H9 (cell line): ENCODE data around the gene ASS1. TPM values are rescaled to one million over a fixed set of nuclear protein-coding genes. Genes with fewer than 3 reads are reported as not detected.
A peak's percentile ranks its signal among the peaks of the same experiment; 100 is the strongest.

ENCODE experiments used
- DNase-seq: peaks from one replicate; pipeline ENCODE4 v3.0.0-alpha.2; 2017
- H2AFZ ChIP-seq: one replicate; pipeline ENCODE4 v1.6.1; 2013; ENCODE audit warnings: mild to moderate bottlenecking, low read length, control low read depth, moderate library complexity
- H2AK5ac ChIP-seq: 2 replicates; pipeline ENCODE4 v1.6.1; 2013; ENCODE audit warnings: low read length, control low read depth, mixed read lengths; ENCODE audit not compliant: insufficient read length
- H2BK120ac ChIP-seq: one replicate; pipeline ENCODE4 v1.6.1; 2013; ENCODE audit warnings: low read depth, mild to moderate bottlenecking, low read length, control low read depth, inconsistent platforms; ENCODE audit not compliant: poor library complexity, severe bottlenecking
- H2BK12ac ChIP-seq: 2 replicates; pipeline ENCODE4 v1.6.1; 2013; ENCODE audit warnings: low read length, control low read depth, mixed read lengths, low read depth; ENCODE audit not compliant: insufficient read length
- H2BK15ac ChIP-seq: 2 replicates; pipeline ENCODE4 v1.6.1; 2013; ENCODE audit warnings: low read depth, low read length, control low read depth
- H2BK20ac ChIP-seq: one replicate; pipeline ENCODE4 v1.6.1; 2013; ENCODE audit warnings: low read depth, mild to moderate bottlenecking, low read length, control low read depth, inconsistent platforms; ENCODE audit not compliant: poor library complexity, severe bottlenecking
- H2BK5ac ChIP-seq: 2 replicates; pipeline ENCODE4 v1.6.1; 2013; ENCODE audit warnings: low read length, control low read depth, mixed read lengths; ENCODE audit not compliant: insufficient read length
- H3K14ac ChIP-seq: 2 replicates; pipeline ENCODE4 v1.6.1; 2013; ENCODE audit warnings: low read length, control low read depth; ENCODE audit not compliant: insufficient read depth
- H3K18ac ChIP-seq: 2 replicates; pipeline ENCODE4 v1.6.1; 2013; ENCODE audit warnings: low read depth, mild to moderate bottlenecking, mixed read lengths, low read length, control low read depth; ENCODE audit not compliant: insufficient read length
- H3K23ac ChIP-seq: 2 replicates; pipeline ENCODE4 v1.6.1; 2013; ENCODE audit warnings: low read length, control low read depth, mixed read lengths, low read depth; ENCODE audit not compliant: insufficient read length
- H3K23me2 ChIP-seq: 2 replicates; pipeline ENCODE4 v1.6.1; 2013; ENCODE audit warnings: low read depth, mild to moderate bottlenecking, mixed read lengths, low read length, control low read depth; ENCODE audit not compliant: insufficient read length, poor library complexity, severe bottlenecking
- H3K27ac ChIP-seq: 2 replicates; pipeline ENCODE4 v1.5.1; 2013; ENCODE audit warnings: low read length, control low read depth, mixed read lengths, low read depth; ENCODE audit not compliant: insufficient read length
- H3K27me3 ChIP-seq: 2 replicates; pipeline ENCODE4 v1.6.1; 2013; ENCODE audit warnings: low read length, control low read depth, inconsistent platforms; ENCODE audit not compliant: insufficient read depth
- H3K4ac ChIP-seq: 2 replicates; pipeline ENCODE4 v1.6.1; 2013; ENCODE audit warnings: low read depth, mild to moderate bottlenecking, control low read depth, inconsistent platforms, low read length, moderate library complexity
- H3K4me1 ChIP-seq: 2 replicates; pipeline ENCODE4 v1.6.1; 2013; ENCODE audit warnings: low read length, control low read depth, inconsistent platforms; ENCODE audit not compliant: insufficient read depth
- H3K4me2 ChIP-seq: 2 replicates; pipeline ENCODE4 v1.6.1; 2013; ENCODE audit warnings: low read length, control low read depth, mixed read lengths; ENCODE audit not compliant: insufficient read length, insufficient read depth
- H3K56ac ChIP-seq: 2 replicates; pipeline ENCODE4 v1.6.1; 2013; ENCODE audit warnings: low read depth, mild to moderate bottlenecking, mixed read lengths, low read length, control low read depth; ENCODE audit not compliant: insufficient read length
- H3K79me1 ChIP-seq: 2 replicates; pipeline ENCODE4 v1.6.1; 2013; ENCODE audit warnings: low read depth, mild to moderate bottlenecking, moderate library complexity, low read length, control low read depth, inconsistent platforms; ENCODE audit not compliant: insufficient read depth, poor library complexity, severe bottlenecking
- H3K79me2 ChIP-seq: 2 replicates; pipeline ENCODE4 v1.6.1; 2013; ENCODE audit warnings: low read length, control low read depth, inconsistent platforms; ENCODE audit not compliant: insufficient read depth
- H3K9ac ChIP-seq: 2 replicates; pipeline ENCODE4 v1.6.1; 2013; ENCODE audit warnings: low read length, control low read depth, mixed read lengths; ENCODE audit not compliant: insufficient read length; ENCODE audit errors: extremely low read depth
- H3K9me3 ChIP-seq: one replicate; pipeline ENCODE4 v1.6.1; 2013; ENCODE audit warnings: low read depth, low read length, inconsistent platforms; ENCODE audit not compliant: control insufficient read depth
- H3T11ph ChIP-seq: one replicate; pipeline ENCODE4 v1.6.1; 2013; ENCODE audit warnings: mild to moderate bottlenecking, low read length, control low read depth, inconsistent platforms
- H4K20me1 ChIP-seq: one replicate; pipeline ENCODE4 v1.6.1; 2013; ENCODE audit not compliant: control insufficient read depth, insufficient read length, insufficient read depth
- H4K5ac ChIP-seq: 2 replicates; pipeline ENCODE4 v1.6.1; 2013; ENCODE audit warnings: low read depth, mild to moderate bottlenecking, mixed read lengths, low read length, control low read depth; ENCODE audit not compliant: insufficient read length
- H4K8ac ChIP-seq: replicated peaks from 2 replicates; pipeline ENCODE4 v1.6.1; 2013; ENCODE audit warnings: low read length, control low read depth, mixed read lengths, low read depth; ENCODE audit not compliant: insufficient read length
- H4K91ac ChIP-seq: 2 replicates; pipeline ENCODE4 v1.6.1; 2013; ENCODE audit warnings: low read depth, mild to moderate bottlenecking, moderate library complexity, mixed read lengths, low read length, control low read depth; ENCODE audit not compliant: insufficient read length
- H3K27ac Mint-ChIP-seq, 3 experiments: 2 replicates in 2 of 3; 3 replicates in 1 of 3; pipeline ENCODE4 v1.8.0; 2020 to 2021; ENCODE audit warnings: mixed read lengths in 3 of 3, mild to moderate bottlenecking in 1 of 3, moderate library complexity in 1 of 3
- H3K27me3 Mint-ChIP-seq: 2 replicates; pipeline ENCODE4 v1.8.0; 2021; ENCODE audit warnings: low read depth, mild to moderate bottlenecking, moderate library complexity, mixed read lengths
- H3K36me3 Mint-ChIP-seq, 3 experiments: 2 replicates in 2 of 3; 3 replicates in 1 of 3; pipeline ENCODE4 v1.8.0; 2020 to 2021; ENCODE audit warnings: low read depth in 3 of 3, mixed read lengths in 3 of 3; ENCODE audit not compliant: insufficient read depth in 1 of 3
- H3K4me1 Mint-ChIP-seq, 2 experiments: 2 replicates each; pipeline ENCODE4 v1.8.0; 2020; ENCODE audit warnings: mixed read lengths in 2 of 2
- H3K4me3 Mint-ChIP-seq, 2 experiments: 2 replicates in 1 of 2; 3 replicates in 1 of 2; pipeline ENCODE4 v1.8.0; 2020 to 2021; ENCODE audit warnings: mild to moderate bottlenecking in 2 of 2, mixed read lengths in 2 of 2, moderate library complexity in 1 of 2
- H3K9me3 Mint-ChIP-seq, 2 experiments: 2 replicates in 1 of 2; 3 replicates in 1 of 2; pipeline ENCODE4 v1.8.0; 2020; ENCODE audit warnings: mild to moderate bottlenecking in 2 of 2, mixed read lengths in 2 of 2, moderate library complexity in 1 of 2
- CTCF ChIP-seq: fragments of 200-600 bp; sonication (generic); conservative IDR thresholded peaks from 3 replicates; pipeline ENCODE4 v1.8.0; 2021; ENCODE audit warnings: antibody characterized with exemption, mild to moderate bottlenecking
- WGBS: extraction: QIAGEN DNeasy Blood & Tissue Kit; methylation state at CpG from one replicate; pipeline ENCODE4 v1.1.7; 2013; ENCODE audit warnings: missing lambda C conversion rate, low lambda C conversion rate, mixed read lengths; ENCODE audit not compliant: insufficient read length; ENCODE audit errors: extremely low coverage; 5-methylcytosine and 5-hydroxymethylcytosine counted together
- total RNA-seq: library from RNA; stranded (reverse); gene quantifications from 2 replicates; pipeline ENCODE4 v1.2.1, GENCODE V29; 2021

The ASS1 gene
- total RNA-seq, 1 experiment from 2014 or later: 118 TPM

DNA sequence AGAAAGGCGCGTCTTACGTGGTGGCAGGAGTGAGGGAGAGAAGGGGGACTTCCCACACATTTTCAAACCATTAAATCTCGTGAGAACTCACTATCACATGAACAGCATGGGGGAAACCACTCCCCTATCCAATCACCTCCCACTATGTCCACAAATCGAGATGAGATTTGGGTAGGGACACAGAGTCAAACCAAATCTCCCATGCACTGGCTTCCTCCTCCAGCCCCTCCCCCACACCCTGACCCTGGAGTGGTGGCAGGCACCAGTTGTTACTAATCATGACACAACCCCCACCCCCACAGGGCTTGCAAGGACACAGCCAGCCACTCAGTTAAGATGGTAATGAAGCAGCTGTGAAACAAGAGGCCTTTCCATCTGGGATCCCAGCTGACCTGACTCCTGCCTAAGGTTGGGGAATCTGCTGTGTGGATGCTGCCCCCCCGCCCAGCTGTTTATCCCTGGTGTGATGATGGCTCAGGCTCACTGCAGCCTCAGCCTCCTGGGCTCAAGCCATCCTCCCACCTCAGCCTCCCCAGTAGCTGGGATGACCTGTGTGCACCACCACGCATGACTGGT is 77.6 kb downstream of the ASS1 start:
- H4K20me1 ChIP-seq: no peaks in the 10 kb centered on the region
- no peak overlapping the region for H2AK5ac ChIP-seq
- no peak overlapping the region for H2BK12ac ChIP-seq
- no peaks in the 10 kb centered on the region for H3K27me3 ChIP-seq
- no peak overlapping the region for H4K91ac ChIP-seq
- H3K9ac ChIP-seq: no peak overlapping the region
- no peaks in the 10 kb centered on the region; the same call in 1 of the 2 replicates for H3K4me1 ChIP-seq
- H3K79me1 ChIP-seq: no peaks in the 10 kb centered on the region
- H2BK20ac ChIP-seq: no peak overlapping the region
- Mint-ChIP-seq H3K9me3 (no peaks in the 10 kb centered on the region; a peak in 1 of 5 replicates), H3K4me3 (peak overlapping the region in 1 of 2 experiments; percentile 1; a peak in 1 of 5 replicates), H3K27ac (peak overlapping the region; percentile 56 to 85 (median 83)), H3K36me3 (no peaks in the 10 kb centered on the region), H3K4me1 (peaks cover 43 to 55% of the 10 kb centered on the region in 2 experiments), H3K27me3 (peaks cover 4% of the 10 kb centered on the region; the same call in 1 of the 2 replicates)
- H3K4me2 ChIP-seq: no peak overlapping the region
- H2BK5ac ChIP-seq: no peak overlapping the region
- H3T11ph ChIP-seq: no peak overlapping the region
- no peak overlapping the region for H2BK15ac ChIP-seq
- no peak overlapping the region for H3K23ac ChIP-seq
- no peak overlapping the region for H3K4ac ChIP-seq
- H4K8ac ChIP-seq: no peak overlapping the region
- no peak for TF ChIP-seq CTCF
- no peaks in the 10 kb centered on the region for H3K9me3 ChIP-seq
- H2AFZ ChIP-seq: no peak overlapping the region
- H3K18ac ChIP-seq: no peak overlapping the region
- no peak overlapping the region for H2BK120ac ChIP-seq
- WGBS: no CpG with 5 or more reads among the region's 7 CpGs
- no peak overlapping the region for H3K27ac ChIP-seq
- no peak overlapping the region for H4K5ac ChIP-seq
- H3K14ac ChIP-seq: no peak overlapping the region
- no peaks in the 10 kb centered on the region for H3K79me2 ChIP-seq
- no peaks in the 10 kb centered on the region for H3K23me2 ChIP-seq
- no peak overlapping the region for H3K56ac ChIP-seq
- DNase-seq: peak; percentile 89
